K562 (cell line): ENCODE results near the gene SCN2B.

Experiments
- DMBX1 ChIP-seq: fragments of 250-450 bp; sonication (Bioruptor Pico); IDR thresholded peaks from 2 replicates; pipeline ENCODE4 v1.8.0; 2022; ENCODE audit warnings: inconsistent platforms, mild to moderate bottlenecking, moderate library complexity, borderline replicate concordance
- EP300 ChIP-seq: IDR thresholded peaks from 2 replicates; pipeline ENCODE4 v1.6.1; 2012; ENCODE audit warnings: low read length, improper control_type of control experiment
- ETV6 ChIP-seq, 3 experiments: fragments of 150-350 bp in 1 of 3; sonication (generic) in 1 of 3; formaldehyde crosslinking in 1 of 3; IDR thresholded peaks; 2 replicates each; pipeline versions ENCODE4 v1.6.1 to v1.8.0; 2014 to 2022; ENCODE audit warnings: borderline replicate concordance in 2 of 3, low read depth in 2 of 3, antibody characterized with exemption in 1 of 3, low read length in 1 of 3, mild to moderate bottlenecking in 1 of 3, missing genetic modification reagents in 1 of 3
- FOXM1 ChIP-seq, 2 experiments: fragments of 450-650 bp in 1 of 2; sonication (generic) in 1 of 2; formaldehyde crosslinking in 1 of 2; IDR thresholded peaks; 2 replicates each; pipeline versions ENCODE4 v1.6.1 to v1.9.0; 2017 to 2022; ENCODE audit warnings: low read depth in 2 of 2, mild to moderate bottlenecking in 2 of 2, missing genetic modification reagents in 1 of 2, moderate library complexity in 1 of 2
- GABPB1 ChIP-seq: sonication (generic); formaldehyde crosslinking; IDR thresholded peaks from 2 replicates; pipeline ENCODE4 v1.8.0; 2022; ENCODE audit warnings: mild to moderate bottlenecking, missing genetic modification reagents
- HNRNPLL ChIP-seq: fragments of 200-400 bp; formaldehyde crosslinking; IDR thresholded peaks from 2 replicates; pipeline ENCODE4 v1.6.1; 2017; ENCODE audit warnings: low read length, low read depth, mild to moderate bottlenecking; ENCODE audit not compliant: poor library complexity, severe bottlenecking
- KDM5B ChIP-seq: fragments of 200-600 bp; sonication (generic); IDR thresholded peaks from 2 replicates; pipeline ENCODE4 v1.6.1; 2012; ENCODE audit warnings: low read depth, mild to moderate bottlenecking, moderate library complexity, low read length, control low read depth, inconsistent platforms; ENCODE audit not compliant: insufficient replicate concordance
- MEIS2 ChIP-seq: fragments of 450-650 bp; IDR thresholded peaks from 2 replicates; pipeline ENCODE4 v1.6.1; 2014; ENCODE audit warnings: mild to moderate bottlenecking; ENCODE audit not compliant: partially characterized antibody
- NFYB ChIP-seq: IDR thresholded peaks from 2 replicates; pipeline ENCODE4 v1.6.1; 2011; ENCODE audit warnings: mild to moderate bottlenecking, moderate library complexity; ENCODE audit not compliant: insufficient read length; ENCODE audit errors: extremely low read depth
- ZNF644 ChIP-seq: fragments of 200-800 bp; sonication (Bioruptor generic); IDR thresholded peaks from 2 replicates; pipeline ENCODE4 v1.6.1; 2016; ENCODE audit warnings: low read depth, missing genetic modification characterization, missing compliant biosample characterization
- TF ChIP-seq, protein P1 (sequence below), 3 experiments: IDR thresholded peaks in 2 of 3; conservative IDR thresholded peaks in 1 of 3; 2 replicates each; pipeline ENCODE4 v1.5.1; 2011 to 2012; ENCODE audit warnings: low read length in 3 of 3, mild to moderate bottlenecking in 3 of 3, control low read depth in 2 of 3, improper control_type of control experiment in 1 of 3, inconsistent platforms in 1 of 3, low read depth in 1 of 3, mixed read lengths in 1 of 3, moderate library complexity in 1 of 3; ENCODE audit not compliant: insufficient read depth in 2 of 3

DNA sequence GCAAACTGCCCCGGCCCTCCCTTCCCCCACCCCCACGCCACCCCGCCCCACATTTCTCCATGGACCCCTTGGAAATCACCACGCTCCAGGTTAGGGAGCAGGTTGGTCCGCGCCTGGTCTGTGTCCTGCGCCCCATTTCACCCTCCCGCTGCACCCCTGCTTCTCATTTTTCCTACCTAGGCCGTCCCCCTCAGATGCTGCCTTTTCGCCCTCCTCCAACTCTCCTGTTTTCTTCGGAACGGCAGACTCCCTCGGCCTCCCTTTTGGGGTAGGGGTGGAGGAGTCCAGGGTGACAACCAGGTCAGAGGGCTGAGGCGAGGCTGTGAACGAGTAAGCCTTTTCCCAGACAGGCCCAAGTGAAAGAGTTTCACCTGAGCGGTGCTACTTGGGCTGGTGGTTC, 22.9 kb downstream of the SCN2B start:
- no peak for TF ChIP-seq KDM5B
- TF ChIP-seq FOXM1 (IDR thresholded peaks at IDR 0.05; ENCODE audit: low read depth) = no peak
- TF ChIP-seq FOXM1 (CRISPR knock-in tag; IDR thresholded peaks at IDR 0.05; ENCODE audit: low read depth) = no peak
- TF ChIP-seq, protein P1, sequence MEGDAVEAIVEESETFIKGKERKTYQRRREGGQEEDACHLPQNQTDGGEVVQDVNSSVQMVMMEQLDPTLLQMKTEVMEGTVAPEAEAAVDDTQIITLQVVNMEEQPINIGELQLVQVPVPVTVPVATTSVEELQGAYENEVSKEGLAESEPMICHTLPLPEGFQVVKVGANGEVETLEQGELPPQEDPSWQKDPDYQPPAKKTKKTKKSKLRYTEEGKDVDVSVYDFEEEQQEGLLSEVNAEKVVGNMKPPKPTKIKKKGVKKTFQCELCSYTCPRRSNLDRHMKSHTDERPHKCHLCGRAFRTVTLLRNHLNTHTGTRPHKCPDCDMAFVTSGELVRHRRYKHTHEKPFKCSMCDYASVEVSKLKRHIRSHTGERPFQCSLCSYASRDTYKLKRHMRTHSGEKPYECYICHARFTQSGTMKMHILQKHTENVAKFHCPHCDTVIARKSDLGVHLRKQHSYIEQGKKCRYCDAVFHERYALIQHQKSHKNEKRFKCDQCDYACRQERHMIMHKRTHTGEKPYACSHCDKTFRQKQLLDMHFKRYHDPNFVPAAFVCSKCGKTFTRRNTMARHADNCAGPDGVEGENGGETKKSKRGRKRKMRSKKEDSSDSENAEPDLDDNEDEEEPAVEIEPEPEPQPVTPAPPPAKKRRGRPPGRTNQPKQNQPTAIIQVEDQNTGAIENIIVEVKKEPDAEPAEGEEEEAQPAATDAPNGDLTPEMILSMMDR (IDR thresholded peaks at IDR 0.05 in 2 of 3, conservative IDR thresholded peaks at IDR 0.05 in 1 of 3; ENCODE audit: insufficient read depth in 2 of 3, low read depth in 1 of 3, low read length in 3 of 3) = no peak
- no peak for TF ChIP-seq EP300
- no peak for TF ChIP-seq MEIS2
- TF ChIP-seq NFYB = no peak
- TF ChIP-seq GABPB1 (CRISPR knock-in tag) = no peak
- TF ChIP-seq ETV6 (IDR thresholded peaks at IDR 0.05; ENCODE audit: borderline replicate concordance in 1 of 2, low read depth in 2 of 2, low read length in 1 of 2) = no peak
- no peak for TF ChIP-seq ETV6 (CRISPR knock-in tag; IDR thresholded peaks at IDR 0.05; ENCODE audit: borderline replicate concordance)
- no peak for TF ChIP-seq ZNF644
- TF ChIP-seq DMBX1 (CRISPR knock-in tag) = no peak
- no peak for TF ChIP-seq HNRNPLL
